GM21526 (cell line): Measurements from ENCODE around the gene MCF2L.

Source experiments
- ATAC-seq: cut with Tn5 transposase; IDR thresholded peaks from one replicate; pipeline ENCODE4 v1.9.1; 2021; ENCODE audit warnings: moderate library complexity; ENCODE audit not compliant: unreplicated experiment, low FRiP score

The MCF2L gene

DNA sequence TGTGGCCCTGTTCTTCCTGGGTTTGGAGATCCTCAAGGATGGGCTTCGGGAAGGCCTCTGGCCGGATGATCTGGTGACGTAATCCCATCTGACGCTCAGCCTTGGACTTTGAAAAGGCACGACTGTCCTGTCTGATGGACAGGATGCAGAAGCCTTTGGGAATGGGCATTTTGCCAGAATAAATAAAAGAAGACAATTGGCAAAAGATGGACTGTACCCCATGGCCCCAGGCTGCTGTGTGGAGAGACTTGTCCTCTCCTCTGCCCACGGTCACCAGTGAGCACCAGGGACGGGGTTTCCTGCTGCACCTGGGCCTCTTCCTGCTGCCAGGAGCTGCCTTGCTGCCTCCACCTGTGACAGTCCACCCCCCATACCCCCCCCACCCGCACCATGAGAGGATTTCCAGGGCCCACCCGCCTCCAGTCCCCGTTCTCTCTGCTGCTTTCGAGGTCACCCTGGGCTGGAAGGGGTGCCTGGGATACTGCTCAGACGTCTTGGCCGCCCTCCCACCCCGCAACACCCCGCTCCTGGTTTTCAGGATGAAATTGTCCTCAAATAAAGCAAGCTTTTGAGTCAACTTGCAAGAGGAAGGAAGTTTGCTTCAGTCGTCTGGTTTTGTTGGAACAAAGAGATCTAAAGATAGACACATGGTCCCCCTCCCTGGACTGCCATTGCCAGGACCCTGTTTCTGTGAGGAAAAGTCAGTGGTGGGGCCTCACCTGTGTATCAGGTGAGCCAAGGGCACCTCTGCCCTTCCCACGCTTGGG, 40.9 kb downstream of the MCF2L start:
- no peak for ATAC-seq

DNA sequence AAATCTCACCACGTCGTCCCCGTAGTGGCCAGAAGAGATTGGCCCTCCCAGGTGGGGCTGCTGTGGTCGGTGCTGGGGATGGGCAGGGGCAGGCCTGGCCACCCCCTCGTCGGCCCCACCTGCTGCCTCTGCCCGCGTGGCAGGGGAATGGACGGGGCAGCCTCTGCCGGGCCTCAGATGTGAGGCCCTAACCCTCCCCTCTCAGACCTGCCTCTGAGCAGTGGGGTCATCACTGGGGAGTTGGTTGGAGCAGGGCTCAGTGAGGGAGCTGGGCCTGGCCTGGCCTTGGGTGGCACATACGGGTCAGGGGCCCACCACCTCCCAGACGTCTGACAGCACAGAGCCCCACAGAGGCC, 41.5 kb downstream of the MCF2L start:
- no peak for ATAC-seq

DNA sequence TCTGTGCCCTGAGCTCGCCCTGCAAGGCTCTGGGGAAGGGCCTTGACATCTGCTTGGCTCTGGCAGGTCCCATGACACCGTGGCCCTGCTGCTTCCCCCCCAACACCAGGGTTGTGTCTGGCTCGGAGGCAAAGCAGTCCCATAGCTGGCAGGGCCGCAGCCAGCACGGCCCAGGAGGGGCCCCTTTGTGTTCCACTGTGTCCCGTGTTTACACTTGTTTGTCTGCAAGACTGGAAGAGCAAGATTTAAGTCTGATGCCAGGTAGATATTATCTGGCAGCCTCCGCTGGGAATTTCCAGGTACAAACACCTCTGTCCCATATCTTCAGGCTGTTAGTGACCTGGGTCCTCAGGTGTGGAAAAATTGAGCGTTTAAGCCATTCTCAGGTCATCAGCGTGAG, 44.3 kb downstream of the MCF2L start:
- ATAC-seq: no peak

DNA sequence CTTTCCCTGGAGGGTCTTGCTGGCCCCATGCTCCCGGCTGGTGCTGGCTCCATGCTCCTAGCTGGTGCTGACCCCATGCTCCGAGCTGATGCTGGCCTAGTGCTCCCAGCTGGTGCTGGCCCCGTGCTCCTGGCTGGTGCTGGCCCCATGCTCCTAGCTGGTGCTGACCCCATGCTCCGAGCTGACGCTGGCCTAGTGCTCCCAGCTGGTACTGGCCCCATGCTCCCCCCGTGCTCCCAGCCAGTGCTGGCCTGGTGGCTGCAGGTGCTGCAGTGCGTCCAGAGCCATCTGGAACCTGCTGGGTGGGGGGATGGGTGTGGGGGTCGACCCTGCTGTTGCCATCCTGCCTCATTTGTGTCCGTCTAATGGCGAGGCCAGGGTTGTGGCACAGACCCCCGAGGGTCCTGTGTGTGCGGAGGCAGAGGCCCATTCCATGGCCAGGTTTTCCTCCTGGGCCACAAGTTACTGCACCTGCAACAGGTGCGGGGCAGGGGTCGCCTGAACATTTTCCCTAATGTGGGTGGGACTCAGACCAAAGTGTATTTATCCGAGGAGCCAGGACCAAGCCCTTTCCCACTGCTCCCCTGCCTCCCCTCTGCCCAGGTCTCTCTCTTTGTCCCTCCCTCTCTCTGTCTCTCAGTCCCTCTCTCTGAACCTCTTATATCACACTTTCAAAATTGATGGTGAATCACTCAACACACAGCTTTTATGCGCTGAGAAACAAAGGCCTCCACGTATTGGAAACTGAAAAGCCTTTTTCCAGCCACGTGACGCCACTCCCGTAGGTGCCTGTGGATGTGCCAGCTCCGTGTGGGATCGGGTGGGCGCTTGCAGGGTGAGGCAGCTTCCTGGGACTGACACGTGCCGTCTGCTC, 45.1 kb downstream of the MCF2L start:
- no peak for ATAC-seq

DNA sequence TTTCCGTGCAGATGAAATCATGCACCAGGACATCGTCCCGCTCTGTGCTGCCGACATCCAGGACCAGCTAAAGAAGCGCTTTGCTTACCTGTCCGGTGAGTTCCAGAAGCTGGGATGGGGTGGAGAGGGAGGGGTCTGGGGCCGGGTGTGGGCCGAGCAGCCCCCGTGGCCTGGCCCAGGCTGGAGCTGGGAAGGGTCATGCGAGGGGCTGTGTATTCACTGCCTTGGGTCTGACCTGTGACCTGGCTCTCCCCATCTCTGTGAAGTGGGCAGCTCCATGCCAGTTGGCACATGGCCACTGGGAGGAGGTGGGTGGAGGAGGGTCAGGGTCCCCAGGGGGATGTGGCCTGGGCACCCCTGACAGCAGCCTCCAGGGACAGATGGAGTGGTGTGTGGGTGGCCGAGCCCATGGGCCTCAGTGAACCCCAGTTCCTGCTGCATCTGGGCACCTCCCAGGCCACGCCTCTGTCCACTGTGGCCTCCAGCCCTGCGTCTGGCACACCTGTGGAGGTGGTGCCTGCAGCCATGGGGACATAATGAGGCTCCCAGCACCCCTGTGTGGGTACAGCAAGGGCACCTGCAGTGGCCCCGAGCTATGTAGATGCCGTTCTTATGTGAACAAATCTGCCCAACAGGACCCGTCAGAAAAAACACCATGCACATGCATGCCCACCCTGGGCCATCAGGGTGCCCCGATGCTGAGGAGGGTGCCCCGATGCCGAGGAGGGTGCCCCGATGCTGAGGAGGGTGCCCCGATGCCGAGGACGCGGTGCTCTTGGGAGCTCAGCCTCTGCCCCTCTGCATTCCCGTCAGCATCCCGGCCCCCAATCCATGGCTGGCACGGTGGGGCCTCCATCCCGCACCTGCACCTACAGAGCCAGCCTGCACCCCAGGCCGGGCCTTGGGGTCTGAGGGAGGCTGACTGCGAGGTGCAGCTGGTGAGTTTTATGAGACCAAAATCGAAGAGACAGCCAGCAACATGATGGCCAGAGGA, 46.0 kb downstream of the MCF2L start:
- ATAC-seq: no peak

DNA sequence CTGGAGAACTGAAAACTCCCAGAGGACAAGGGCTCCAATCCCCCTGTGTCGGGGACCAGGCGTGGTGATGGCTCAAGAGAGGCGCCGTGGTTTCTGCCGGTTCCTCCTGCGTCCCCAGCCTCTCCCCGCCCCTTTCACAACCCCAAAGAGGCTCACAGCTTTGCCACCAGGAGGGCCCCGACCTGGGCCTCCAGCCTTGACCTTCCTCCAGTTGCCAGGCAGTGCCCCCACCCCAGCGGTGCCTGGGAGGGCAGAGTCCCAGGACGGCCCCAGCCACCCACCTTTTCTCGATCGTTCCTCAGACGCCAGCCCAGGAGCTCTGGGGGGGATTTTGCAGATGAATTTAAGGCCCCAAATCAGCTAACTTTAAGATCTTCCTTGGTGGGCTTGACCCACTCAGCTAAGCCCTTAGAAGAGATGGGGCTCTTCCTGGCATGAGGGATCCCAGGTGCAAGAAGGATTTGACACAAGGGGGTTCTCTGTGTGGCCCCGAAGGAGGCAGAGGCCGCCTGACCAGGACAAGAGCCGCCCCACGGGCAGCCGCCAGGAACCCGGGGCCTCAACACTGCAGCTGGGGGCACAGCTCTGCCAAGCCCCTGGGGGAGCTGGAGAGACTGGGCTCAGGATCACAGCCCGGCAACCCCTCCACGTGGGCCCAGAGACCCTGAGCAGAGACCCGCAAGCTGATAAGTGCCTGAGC, 47.0 kb downstream of the MCF2L start:
- no peak for ATAC-seq

DNA sequence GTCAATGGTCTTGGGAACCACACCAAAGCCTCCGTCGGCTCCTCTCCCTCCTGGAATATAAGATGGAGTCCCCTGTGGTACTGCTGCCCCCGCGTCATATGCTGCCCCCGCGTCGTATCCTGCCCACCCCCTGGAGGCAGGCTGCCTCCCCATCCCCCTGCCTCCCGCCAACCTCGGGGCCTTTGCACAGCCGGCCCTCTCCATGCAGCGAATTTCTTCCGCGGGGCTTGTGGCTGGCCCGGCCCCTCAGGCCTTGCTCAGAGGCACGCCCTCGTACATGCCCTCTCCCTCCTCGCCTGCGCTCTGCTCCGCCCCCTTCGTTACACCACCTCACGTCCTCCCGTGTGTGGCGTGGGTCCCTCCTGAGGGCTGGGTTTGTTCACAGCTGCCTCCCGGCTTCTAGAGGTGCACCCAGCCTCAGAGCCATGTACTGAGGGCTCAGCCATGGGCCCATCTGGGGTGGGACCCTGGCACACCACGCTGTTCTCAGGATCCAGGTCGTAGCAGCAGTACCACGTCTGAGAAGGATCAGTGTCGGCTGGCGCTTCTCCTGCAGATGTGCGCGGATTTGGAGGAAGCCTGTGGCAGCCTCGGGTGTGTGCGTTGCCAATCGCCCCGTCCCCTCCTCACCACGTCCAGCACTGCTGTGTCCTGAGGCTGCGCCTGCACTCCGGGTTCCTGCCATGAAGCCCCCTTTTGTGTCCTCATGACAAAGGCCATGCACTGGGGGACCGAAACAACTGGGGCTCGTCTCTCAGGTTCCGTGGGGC, 47.7 kb downstream of the MCF2L start:
- no peak for ATAC-seq

DNA sequence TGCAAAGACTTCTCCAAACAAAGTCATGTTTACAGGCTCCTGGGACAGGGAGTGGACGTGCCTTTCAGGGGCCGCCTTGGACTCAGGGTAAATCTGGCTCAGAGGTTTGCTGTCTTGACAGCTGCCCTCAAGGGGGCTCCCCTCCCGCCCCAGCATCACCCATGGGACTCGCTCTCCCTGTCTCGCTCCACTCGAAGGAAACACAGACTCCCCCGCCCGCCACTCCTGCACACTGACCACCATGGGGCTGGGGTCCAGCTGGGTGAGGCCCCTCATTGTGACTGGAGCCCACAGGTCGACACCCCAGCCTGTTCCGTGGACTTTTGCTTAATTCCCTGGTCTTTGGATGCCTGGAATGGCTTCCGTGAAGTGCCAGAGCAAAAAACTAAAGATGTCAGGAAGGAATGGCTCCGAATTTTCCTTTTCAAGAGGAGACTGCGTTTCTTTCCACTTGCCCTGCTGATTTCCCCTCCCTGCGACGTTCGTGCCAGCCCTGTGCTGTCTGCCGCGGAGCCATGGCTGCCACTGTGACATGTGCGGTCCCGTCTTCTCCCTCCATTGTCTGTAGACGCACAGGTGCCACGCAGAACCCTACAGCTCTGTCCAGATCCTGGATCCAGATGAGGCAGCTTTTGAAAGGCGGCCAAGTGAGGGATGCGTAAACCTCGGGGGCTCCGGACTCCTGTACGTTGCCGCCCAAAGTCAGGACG, 48.6 kb downstream of the MCF2L start:
- no peak for ATAC-seq

DNA sequence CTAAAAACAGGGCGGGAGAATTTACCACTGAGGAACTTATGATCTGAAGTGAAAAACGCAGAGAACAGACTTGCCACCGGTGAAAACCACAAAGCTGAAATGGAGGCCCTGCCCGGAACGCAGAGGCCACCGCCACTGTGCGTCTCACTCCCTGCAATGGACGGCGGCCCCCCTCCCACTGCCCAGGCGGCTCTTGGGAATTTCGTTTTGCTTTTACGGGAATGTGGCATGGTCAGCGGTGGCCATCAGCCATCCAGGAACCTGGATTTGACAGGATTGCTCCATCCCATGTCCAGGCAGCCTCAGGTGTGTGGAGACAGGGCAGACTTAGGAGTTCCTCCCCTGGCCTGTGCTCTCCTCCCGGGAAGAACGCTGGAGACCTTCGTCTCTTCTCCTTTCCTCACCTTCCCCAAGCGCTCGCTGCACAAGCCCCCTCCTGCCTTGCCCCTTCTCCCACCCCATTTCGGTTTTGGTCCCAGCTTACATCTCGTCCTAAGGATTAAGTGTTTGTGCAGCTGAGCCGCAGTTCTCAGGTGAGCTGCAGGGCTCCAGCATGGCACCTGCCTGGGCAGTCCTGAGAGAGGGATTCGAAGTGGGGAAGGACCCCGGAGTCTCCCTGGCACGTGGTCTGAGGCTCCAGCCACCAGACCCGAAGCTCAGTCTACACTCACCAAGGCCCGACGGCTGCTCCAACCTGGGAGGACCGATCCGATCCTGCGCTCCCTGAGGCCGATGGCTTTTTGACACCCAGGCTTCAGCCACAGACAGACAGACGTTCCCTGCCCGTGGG, 49.9 kb downstream of the MCF2L start:
- no peak for ATAC-seq

DNA sequence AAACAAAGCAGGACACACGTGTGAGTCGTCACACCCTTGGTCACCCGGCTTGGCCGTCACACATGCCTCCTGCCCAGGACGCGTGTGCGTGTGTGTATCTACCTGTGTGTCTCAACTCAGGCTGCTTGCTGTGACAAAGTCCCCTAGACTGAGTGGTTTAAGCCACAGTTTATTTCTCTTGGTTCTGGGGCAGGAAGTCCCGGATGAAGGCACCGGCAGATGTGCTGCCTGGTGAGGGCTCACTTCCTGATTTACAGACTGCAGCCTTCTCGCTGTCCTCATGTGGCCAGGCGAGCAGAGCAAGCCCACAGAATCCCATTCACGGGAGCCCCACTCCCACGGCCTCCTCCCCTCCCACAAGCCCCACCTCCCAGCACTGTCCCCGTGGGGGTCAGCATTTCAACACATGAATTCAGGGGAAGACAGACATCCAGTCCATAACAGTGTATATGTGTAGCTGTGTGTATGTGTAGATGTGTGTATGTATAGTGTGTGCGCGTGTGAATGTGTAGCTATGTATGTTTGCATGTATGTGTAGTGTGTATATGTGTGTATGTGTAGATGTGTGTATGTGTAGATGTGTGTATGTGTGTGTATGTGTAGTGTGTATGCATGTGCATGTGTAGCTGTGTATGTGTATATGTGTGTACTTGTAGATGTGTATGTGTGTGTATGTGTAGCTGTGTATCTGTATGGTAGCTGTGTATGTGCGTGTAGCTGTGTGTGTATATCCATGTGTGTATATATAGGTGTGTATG, 51.5 kb downstream of the MCF2L start:
- no peak for ATAC-seq

DNA sequence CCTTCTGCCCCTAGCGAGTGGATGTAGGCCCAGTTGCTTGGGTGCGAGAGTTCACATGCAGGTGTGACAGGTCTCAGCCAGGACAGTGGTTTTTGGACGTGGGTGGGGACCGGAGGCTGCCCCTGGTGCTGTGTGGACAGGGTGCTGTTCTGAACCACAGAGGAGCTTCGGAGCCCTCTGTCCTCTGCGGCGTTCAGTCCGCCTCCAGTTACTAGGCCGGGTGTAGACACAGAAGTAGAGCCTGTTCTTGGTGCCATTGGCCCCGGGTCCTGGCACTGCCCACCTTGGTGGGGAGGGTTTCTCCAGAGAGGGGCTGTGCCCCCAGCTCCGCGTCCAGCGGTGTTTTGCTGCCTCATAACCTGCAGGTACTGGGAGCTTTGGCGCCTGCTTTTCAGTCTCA, 52.4 kb downstream of the MCF2L start:
- no peak for ATAC-seq

DNA sequence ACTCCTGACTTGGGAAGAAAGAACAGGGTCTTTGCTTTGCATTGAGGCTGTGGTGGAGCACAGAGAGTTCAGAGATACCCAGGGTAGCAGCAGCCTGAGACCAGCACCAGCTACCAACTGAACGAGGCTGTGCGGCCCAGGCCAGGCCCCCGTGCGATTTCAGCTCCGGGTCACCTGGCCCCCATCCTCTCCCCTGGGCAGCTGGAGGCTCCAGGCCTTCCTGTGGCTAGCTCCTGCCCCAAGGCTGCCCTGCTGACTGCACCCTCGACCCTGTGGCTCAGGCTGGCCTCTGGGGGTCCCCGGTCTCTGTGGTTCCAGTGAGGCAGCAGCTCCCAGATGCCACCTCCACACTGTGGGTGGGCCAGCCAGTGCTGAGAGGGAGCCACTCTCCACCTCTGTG, 52.8 kb downstream of the MCF2L start:
- ATAC-seq: no peak

DNA sequence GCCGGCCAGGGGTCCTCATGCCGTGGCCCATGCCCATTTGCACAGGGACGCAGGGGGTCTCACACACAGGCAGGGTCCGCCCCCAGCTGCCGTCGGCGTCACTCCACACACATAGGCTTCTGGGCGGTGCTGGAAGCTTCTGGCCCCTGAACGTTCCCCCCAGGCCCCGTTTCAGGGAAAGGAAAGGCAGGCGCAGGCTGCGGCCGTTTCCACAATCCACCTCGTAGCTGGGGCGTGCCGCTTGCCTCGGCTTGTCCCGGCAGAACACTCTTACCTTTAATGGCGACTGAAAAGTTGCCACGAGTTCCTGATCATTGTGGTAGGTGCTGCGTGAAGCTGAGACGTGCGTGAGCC, 53.4 kb downstream of the MCF2L start:
- ATAC-seq: no peak

DNA sequence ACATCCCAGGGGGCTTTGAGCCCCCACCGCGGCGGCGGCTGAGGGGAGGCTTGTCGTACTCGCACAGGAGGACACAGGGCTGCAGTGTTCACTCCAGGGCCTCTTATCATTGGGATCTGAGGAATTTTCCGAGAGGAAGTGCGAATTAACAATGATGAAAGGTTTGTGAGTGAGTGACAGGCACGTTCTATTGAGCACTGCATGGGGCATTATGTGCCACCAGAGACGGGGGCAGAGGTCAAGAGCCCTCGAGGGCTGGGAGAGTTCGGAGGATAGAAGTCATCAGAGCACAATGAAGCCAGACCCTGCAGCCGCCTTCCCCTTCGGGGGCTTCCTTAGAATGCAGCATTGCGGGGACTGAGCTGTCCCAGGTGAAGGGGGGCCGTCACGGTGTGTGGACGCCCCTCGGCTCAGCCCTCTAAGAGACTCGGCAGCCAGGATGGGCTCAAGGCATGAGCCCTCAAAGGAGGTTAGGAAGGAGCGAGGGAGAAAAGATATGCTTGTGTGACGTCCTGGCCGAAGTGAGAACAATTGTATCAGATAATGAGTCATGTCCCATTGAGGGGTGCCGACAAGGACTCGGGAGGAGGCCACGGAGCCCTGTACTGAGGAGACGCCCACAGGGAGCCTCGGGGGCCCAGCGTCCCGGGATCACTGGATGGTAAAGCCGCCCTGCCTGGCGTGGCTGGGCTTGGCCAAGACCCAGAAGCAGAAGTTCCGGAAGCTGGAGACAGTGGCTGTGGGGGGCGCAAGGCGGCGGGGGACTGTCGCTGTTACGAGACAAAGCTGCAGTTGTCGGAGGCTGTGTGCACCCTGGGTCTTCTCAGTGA, 53.9 kb downstream of the MCF2L start:
- no peak for ATAC-seq

DNA sequence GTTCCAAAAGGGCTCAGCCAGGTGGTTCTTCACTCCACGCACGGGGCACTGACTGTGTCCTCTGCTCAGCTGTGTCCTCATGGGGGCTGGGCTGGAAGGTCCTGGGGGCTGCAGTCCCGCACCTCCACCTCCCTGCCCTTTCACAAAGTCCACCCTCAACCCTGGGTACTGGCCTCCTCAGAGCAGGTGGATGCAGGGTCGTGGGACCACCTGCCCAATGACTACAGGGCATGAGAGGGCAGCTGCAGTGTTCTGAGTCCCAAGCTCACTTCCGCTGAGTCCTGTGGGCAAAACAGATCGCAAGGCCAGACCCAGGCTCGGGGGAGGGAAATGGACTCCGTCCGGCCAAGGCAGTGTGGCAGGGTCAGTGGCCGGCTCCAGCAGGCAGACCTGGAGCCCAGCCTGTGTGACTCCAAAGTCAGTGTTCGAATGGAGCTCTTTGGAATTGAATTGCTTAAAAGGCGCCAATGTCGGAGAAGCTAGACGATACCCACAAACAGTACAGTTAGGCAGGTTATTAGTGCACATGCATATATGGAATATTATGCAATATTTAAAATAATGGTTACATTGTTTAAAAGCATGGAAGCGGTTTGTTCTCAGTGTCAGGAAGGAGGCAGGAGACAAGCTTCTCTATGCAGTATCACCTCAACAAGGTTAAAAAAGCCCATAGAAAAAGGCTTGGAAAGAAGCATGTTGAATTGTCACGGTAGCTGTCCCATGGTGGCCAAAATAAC, 54.8 kb downstream of the MCF2L start:
- ATAC-seq: no peak

DNA sequence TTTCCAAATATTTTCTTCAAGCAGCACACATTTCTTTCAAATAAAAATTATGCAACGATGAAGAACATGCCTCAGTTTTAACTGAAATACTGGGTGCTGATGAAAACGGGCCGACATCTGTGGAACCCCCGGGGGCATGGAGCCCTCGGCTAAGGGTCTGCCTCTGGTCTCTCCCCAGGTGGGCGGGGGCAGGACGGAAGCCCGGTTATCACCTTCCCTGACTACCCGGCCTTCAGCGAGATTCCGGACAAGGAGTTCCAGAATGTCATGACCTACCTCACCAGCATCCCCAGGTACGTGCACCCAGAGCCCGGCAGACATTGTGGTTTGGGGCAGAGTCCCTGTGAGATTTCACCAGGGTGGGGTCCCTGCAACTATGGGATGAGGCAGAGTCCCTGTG, 55.5 kb downstream of the MCF2L start:
- ATAC-seq: no peak
